Type B pancreatic cell (in vitro differentiated cells): ENCODE results near the gene IRGC. TPM values are rescaled to one million over a fixed set of nuclear protein-coding genes. Genes with fewer than 3 reads are reported as not detected.

Experiments
- DNase-seq: peaks from one replicate; pipeline ENCODE4 v3.0.0; 2021; ENCODE audit warnings: mixed read lengths; ENCODE audit not compliant: unreplicated experiment; ENCODE audit errors: extremely low spot score
- H3K27ac Mint-ChIP-seq: 2 replicates; pipeline ENCODE4 v1.8.0; 2021; ENCODE audit warnings: mild to moderate bottlenecking, mixed read lengths
- H3K27me3 Mint-ChIP-seq: 2 replicates; pipeline ENCODE4 v1.8.0; 2021; ENCODE audit warnings: mixed read lengths
- H3K36me3 Mint-ChIP-seq: 2 replicates; pipeline ENCODE4 v1.8.0; 2021; ENCODE audit warnings: mixed read lengths
- H3K4me1 Mint-ChIP-seq: one replicate; pipeline ENCODE4 v1.8.0; 2021; ENCODE audit warnings: mixed read lengths; ENCODE audit not compliant: unreplicated experiment
- H3K4me3 Mint-ChIP-seq: 2 replicates; pipeline ENCODE4 v1.8.0; 2021; ENCODE audit warnings: mild to moderate bottlenecking, mixed read lengths
- H3K9me3 Mint-ChIP-seq: 2 replicates; pipeline ENCODE4 v1.8.0; 2021; ENCODE audit warnings: mixed read lengths
- CTCF ChIP-seq: fragments of 200-600 bp; sonication (generic); conservative IDR thresholded peaks from 2 replicates; pipeline ENCODE4 v1.5.0; 2021; ENCODE audit warnings: antibody characterized with exemption, mild to moderate bottlenecking
- total RNA-seq: library from RNA; stranded (reverse); gene quantifications from 2 replicates; pipeline ENCODE4 v1.2.1, GENCODE V29; 2021; ENCODE audit warnings: low replicate concordance

The IRGC gene
- total RNA-seq, 1 donor from 2014 or later = not detected

- no peak overlapping the region for H3K4me3 Mint-ChIP-seq
- no peak for DNase-seq
- peaks cover 19% of the 10 kb centered on the region for H3K4me1 Mint-ChIP-seq
- no peaks in the 10 kb centered on the region for H3K27me3 Mint-ChIP-seq
- no peaks in the 10 kb centered on the region for H3K9me3 Mint-ChIP-seq
- H3K27ac Mint-ChIP-seq = no peak overlapping the region
- H3K36me3 Mint-ChIP-seq = peaks cover 39% of the 10 kb centered on the region
- no peak for TF ChIP-seq CTCF
Measured at GRCh38 chr19:43749152-43749551, 33.3 kb downstream of the IRGC start.

GRCh38 chr19:43749898-43750297 is 34.0 kb downstream of the IRGC start:
- no peak for DNase-seq
- Mint-ChIP-seq H3K36me3 (peaks cover 36% of the 10 kb centered on the region), H3K9me3 (no peaks in the 10 kb centered on the region), H3K27me3 (no peaks in the 10 kb centered on the region), H3K4me1 (peaks cover 24% of the 10 kb centered on the region), H3K4me3 (no peak overlapping the region), H3K27ac (no peak overlapping the region)
- TF ChIP-seq CTCF = no peak

GRCh38 chr19:43751466-43752220 is 35.8 kb downstream of the IRGC start:
- Mint-ChIP-seq H3K27ac (peak overlapping the region; percentile 32), H3K4me1 (peaks cover 38% of the 10 kb centered on the region), H3K4me3 (no peak overlapping the region), H3K36me3 (peaks cover 29% of the 10 kb centered on the region), H3K27me3 (no peaks in the 10 kb centered on the region), H3K9me3 (no peaks in the 10 kb centered on the region)
- TF ChIP-seq CTCF = no peak
- no peak for DNase-seq

- no peaks in the 10 kb centered on the region for H3K9me3 Mint-ChIP-seq
- no peak for DNase-seq
- no peak overlapping the region for H3K4me3 Mint-ChIP-seq
- peaks cover 39% of the 10 kb centered on the region for H3K4me1 Mint-ChIP-seq
- TF ChIP-seq CTCF = no peak
- H3K27ac Mint-ChIP-seq = peak overlapping the region; percentile 90
- peaks cover 29% of the 10 kb centered on the region for H3K36me3 Mint-ChIP-seq
- H3K27me3 Mint-ChIP-seq = no peaks in the 10 kb centered on the region
Measured at GRCh38 chr19:43752287-43752875, 36.5 kb downstream of the IRGC start.

GRCh38 chr19:43754253-43754502 is 38.3 kb downstream of the IRGC start:
- H3K27me3 Mint-ChIP-seq = no peaks in the 10 kb centered on the region
- DNase-seq = no peak
- no peak for TF ChIP-seq CTCF

More at GRCh38 chr19:43754253-43754502, 38.3 kb downstream of the IRGC start:
- H3K4me1 Mint-ChIP-seq = peaks cover 43% of the 10 kb centered on the region
- peak overlapping the region; percentile 99 for H3K4me3 Mint-ChIP-seq
- peaks cover 18% of the 10 kb centered on the region for H3K36me3 Mint-ChIP-seq
- H3K27ac Mint-ChIP-seq = peak overlapping the region; percentile 100
- H3K9me3 Mint-ChIP-seq = no peaks in the 10 kb centered on the region
